Vagina (tissue), 2 donors: Measurements from ENCODE around the gene PPP6R2. TPM values are rescaled to one million over a fixed set of nuclear protein-coding genes. Genes with fewer than 3 reads are reported as not detected.
"Not testable (repeated sequence)": the region's sequence is repeated elsewhere in the genome, so short reads cannot be mapped to it uniquely, and the experiment has no call there.

Source experiments
- DNase-seq, 2 donors: peaks; one replicate each; pipeline ENCODE4 v3.0.0-alpha.2; 2017; ENCODE audit errors: extremely low spot score in 2 of 2
- H3K27ac ChIP-seq: fragments of 200-600 bp; sonication (generic); one replicate; pipeline ENCODE4 v1.5.1; 2019
- H3K27me3 ChIP-seq: fragments of 200-600 bp; sonication (generic); one replicate; pipeline ENCODE4 v1.5.1; 2019
- H3K36me3 ChIP-seq, 2 donors: fragments of 200-600 bp; sonication (generic); one replicate each; pipeline ENCODE4 v1.5.1; 2017 to 2019
- H3K4me1 ChIP-seq: fragments of 200-600 bp; sonication (generic); one replicate; pipeline ENCODE4 v1.5.1; 2019
- H3K4me3 ChIP-seq, 2 donors: fragments of 200-600 bp; sonication (generic); 1 replicate in 1 of 2; 2 replicates in 1 of 2; pipeline ENCODE4 v1.5.1; 2016 to 2019
- H3K9me3 ChIP-seq: fragments of 200-600 bp; sonication (generic); one replicate; pipeline ENCODE4 v1.5.1; 2019
- CTCF ChIP-seq, 3 experiments: fragments of 450-650 bp in 2 of 3; fragments of 200-600 bp in 1 of 3; sonication (generic) in 1 of 3; IDR thresholded peaks; one replicate each; pipeline ENCODE4 v1.5.1; 2017 to 2019; ENCODE audit warnings: antibody characterized with exemption in 3 of 3, mild to moderate bottlenecking in 2 of 3, moderate library complexity in 2 of 3
- POLR2A ChIP-seq, 2 donors: fragments of 450-650 bp; IDR thresholded peaks; one replicate each; pipeline ENCODE4 v1.6.1; 2017; ENCODE audit warnings: antibody characterized with exemption in 2 of 2, mild to moderate bottlenecking in 2 of 2, moderate library complexity in 2 of 2
- POLR2AphosphoS5 ChIP-seq, 2 donors: sonication (generic); formaldehyde crosslinking; IDR thresholded peaks; one replicate each; pipeline ENCODE4 v1.9.0; 2017; ENCODE audit warnings: antibody characterized with exemption in 2 of 2, mild to moderate bottlenecking in 2 of 2, low read depth in 1 of 2; ENCODE audit not compliant: insufficient read depth in 1 of 2
- intact Hi-C: fragments of 100-400 bp; cut with DNase I; formaldehyde crosslinking; loops from one replicate; pipeline ENCODE4 v1.15.1; 2023
- total RNA-seq: library from RNA; depleted of rRNA; stranded (reverse); fragments of >200 nt; gene quantifications from one replicate; pipeline ENCODE4 v1.2.3, GENCODE V29; 2016

PPP6R2 gene
- total RNA-seq, 1 donor from 2014 or later = 49.1 TPM

GRCh38 chr22:50360578-50360977, 17.5 kb downstream of the PPP6R2 start:
- intact Hi-C loops = no loop called here
- no peak for DNase-seq
- no peaks in the 10 kb centered on the region for H3K9me3 ChIP-seq
- H3K4me3 ChIP-seq = no peak overlapping the region
- no peak overlapping the region for H3K27ac ChIP-seq
- no peaks in the 10 kb centered on the region for H3K27me3 ChIP-seq
- H3K36me3 ChIP-seq = peaks cover 0 to 8% of the 10 kb centered on the region in 2 donors
- peaks cover 13% of the 10 kb centered on the region for H3K4me1 ChIP-seq
- TF ChIP-seq POLR2AphosphoS5 (IDR thresholded peaks at IDR 0.05; ENCODE audit: insufficient read depth in 1 of 2, low read depth in 1 of 2) (no peak), POLR2A (IDR thresholded peaks at IDR 0.05) (no peak), CTCF (IDR thresholded peaks at IDR 0.05) (no peak)

- TF ChIP-seq POLR2AphosphoS5 (IDR thresholded peaks at IDR 0.05; ENCODE audit: insufficient read depth in 1 of 2, low read depth in 1 of 2) = no peak
- TF ChIP-seq CTCF (IDR thresholded peaks at IDR 0.05) = no peak
- TF ChIP-seq POLR2A (IDR thresholded peaks at IDR 0.05) = no peak
- Histone ChIP-seq H3K9me3 (no peaks in the 10 kb centered on the region), H3K27me3 (no peaks in the 10 kb centered on the region), H3K27ac (no peak overlapping the region), H3K36me3 (peaks cover 0 to 8% of the 10 kb centered on the region in 2 donors), H3K4me3 (no peak overlapping the region), H3K4me1 (peaks cover 20% of the 10 kb centered on the region)
- intact Hi-C loops = no loop called here
- no peak for DNase-seq
These were observed 18.1 kb downstream of the PPP6R2 start for GRCh38 chr22:50361222-50361621.

GRCh38 chr22:50361688-50362087, 18.6 kb downstream of the PPP6R2 start:
- Histone ChIP-seq H3K27ac (no peak overlapping the region), H3K27me3 (no peaks in the 10 kb centered on the region), H3K4me1 (peaks cover 23% of the 10 kb centered on the region), H3K36me3 (peaks cover 0 to 8% of the 10 kb centered on the region in 2 donors), H3K9me3 (no peaks in the 10 kb centered on the region), H3K4me3 (no peak overlapping the region)
- TF ChIP-seq POLR2AphosphoS5 (IDR thresholded peaks at IDR 0.05; ENCODE audit: insufficient read depth in 1 of 2, low read depth in 1 of 2) (no peak), POLR2A (IDR thresholded peaks at IDR 0.05) (no peak), CTCF (IDR thresholded peaks at IDR 0.05) (no peak)
- no peak for DNase-seq
- intact Hi-C loops = no loop called here

- H3K27ac ChIP-seq = no peak overlapping the region
- H3K36me3 ChIP-seq = peaks cover 0 to 8% of the 10 kb centered on the region in 2 donors
- intact Hi-C loops = no loop called here
- no peak for TF ChIP-seq POLR2AphosphoS5 (IDR thresholded peaks at IDR 0.05; ENCODE audit: insufficient read depth in 1 of 2, low read depth in 1 of 2)
- TF ChIP-seq CTCF (IDR thresholded peaks at IDR 0.05) = no peak
- no peak for TF ChIP-seq POLR2A (IDR thresholded peaks at IDR 0.05)
- H3K4me3 ChIP-seq = no peak overlapping the region
- no peaks in the 10 kb centered on the region for H3K27me3 ChIP-seq
- no peaks in the 10 kb centered on the region for H3K9me3 ChIP-seq
- peaks cover 30% of the 10 kb centered on the region for H3K4me1 ChIP-seq
- no peak for DNase-seq
These were observed 20.2 kb downstream of the PPP6R2 start for GRCh38 chr22:50363166-50363802.

- H3K27me3 ChIP-seq, H3K9me3 ChIP-seq, H3K4me3 ChIP-seq, intact Hi-C loops, DNase-seq, H3K27ac ChIP-seq, H3K36me3 ChIP-seq: not testable (repeated sequence)
- H3K4me1 ChIP-seq = peaks cover 30% of the 10 kb centered on the region
These were observed 20.7 kb downstream of the PPP6R2 start for GRCh38 chr22:50363803-50364194.
